ENCODE results near the gene RIMBP2. TPM values are rescaled to one million over a fixed set of nuclear protein-coding genes. Genes with fewer than 3 reads are reported as not detected.

RIMBP2 gene
- total RNA-seq, 1 donor from 2014 or later, result 0.09 TPM

DNA sequence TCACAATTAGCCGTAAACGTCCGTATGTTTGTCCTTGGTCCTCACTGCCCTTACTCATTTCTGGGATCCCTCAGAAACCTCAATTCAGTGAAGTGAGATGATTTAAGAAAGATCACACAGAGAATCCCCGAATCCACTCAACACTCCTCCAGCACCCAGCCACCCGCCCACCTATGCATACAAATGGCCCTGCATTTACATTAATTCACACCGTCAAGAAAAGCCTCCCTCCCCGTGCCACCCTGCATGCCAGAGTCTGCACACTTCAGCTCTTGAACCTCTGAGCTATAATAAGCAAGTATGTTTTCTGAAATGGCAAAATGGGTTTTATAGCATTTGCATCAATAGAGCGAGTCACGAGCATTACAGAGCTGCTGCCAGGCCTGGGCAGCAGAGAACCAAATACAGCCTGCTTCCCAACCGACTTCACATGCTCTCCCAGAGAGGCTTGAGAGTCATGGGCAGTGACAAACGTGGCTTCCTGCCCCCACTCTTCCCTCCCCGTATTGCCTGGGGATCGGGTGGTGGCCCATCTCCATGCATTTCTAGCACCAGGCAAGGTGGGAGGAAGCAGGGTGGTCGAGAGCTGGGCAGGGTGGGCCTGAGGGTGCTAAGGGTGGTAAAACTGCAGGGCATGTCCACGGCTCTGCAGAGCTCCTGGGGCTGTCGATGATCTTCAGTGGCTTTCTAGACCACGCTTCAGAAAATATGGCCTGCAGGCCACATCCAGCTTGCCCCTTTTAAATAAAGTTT, 177.6 kb downstream of the RIMBP2 start:
- DNase-seq (no peak), ATAC-seq (no peak)
- H3K4me1 ChIP-seq, result no peaks in the 10 kb centered on the region
- no peaks in the 10 kb centered on the region for H3K27me3 ChIP-seq
- no peaks in the 10 kb centered on the region for H3K36me3 ChIP-seq
- H3K4me3 ChIP-seq, result no peak overlapping the region
- no peak overlapping the region for H3K27ac ChIP-seq
- no peaks in the 10 kb centered on the region for H3K9me3 ChIP-seq
- TF ChIP-seq, protein P1, sequence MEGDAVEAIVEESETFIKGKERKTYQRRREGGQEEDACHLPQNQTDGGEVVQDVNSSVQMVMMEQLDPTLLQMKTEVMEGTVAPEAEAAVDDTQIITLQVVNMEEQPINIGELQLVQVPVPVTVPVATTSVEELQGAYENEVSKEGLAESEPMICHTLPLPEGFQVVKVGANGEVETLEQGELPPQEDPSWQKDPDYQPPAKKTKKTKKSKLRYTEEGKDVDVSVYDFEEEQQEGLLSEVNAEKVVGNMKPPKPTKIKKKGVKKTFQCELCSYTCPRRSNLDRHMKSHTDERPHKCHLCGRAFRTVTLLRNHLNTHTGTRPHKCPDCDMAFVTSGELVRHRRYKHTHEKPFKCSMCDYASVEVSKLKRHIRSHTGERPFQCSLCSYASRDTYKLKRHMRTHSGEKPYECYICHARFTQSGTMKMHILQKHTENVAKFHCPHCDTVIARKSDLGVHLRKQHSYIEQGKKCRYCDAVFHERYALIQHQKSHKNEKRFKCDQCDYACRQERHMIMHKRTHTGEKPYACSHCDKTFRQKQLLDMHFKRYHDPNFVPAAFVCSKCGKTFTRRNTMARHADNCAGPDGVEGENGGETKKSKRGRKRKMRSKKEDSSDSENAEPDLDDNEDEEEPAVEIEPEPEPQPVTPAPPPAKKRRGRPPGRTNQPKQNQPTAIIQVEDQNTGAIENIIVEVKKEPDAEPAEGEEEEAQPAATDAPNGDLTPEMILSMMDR (IDR thresholded peaks at IDR 0.05), result no peak
- intact Hi-C loops (cut with DNase I), result no loop called here

- H3K4me3 ChIP-seq, result no peak overlapping the region
- H3K4me1 ChIP-seq, result no peaks in the 10 kb centered on the region
- H3K27ac ChIP-seq, result no peak overlapping the region
- H3K9me3 ChIP-seq, result no peaks in the 10 kb centered on the region
- TF ChIP-seq, protein P1 (IDR thresholded peaks at IDR 0.05), result no peak
- DNase-seq (no peak), ATAC-seq (no peak)
- H3K27me3 ChIP-seq, result no peaks in the 10 kb centered on the region
- intact Hi-C loops (cut with DNase I), result no loop called here
- no peaks in the 10 kb centered on the region for H3K36me3 ChIP-seq
Measured at GRCh38 chr12:130537655-130538054, 178.4 kb downstream of the RIMBP2 start.

DNA sequence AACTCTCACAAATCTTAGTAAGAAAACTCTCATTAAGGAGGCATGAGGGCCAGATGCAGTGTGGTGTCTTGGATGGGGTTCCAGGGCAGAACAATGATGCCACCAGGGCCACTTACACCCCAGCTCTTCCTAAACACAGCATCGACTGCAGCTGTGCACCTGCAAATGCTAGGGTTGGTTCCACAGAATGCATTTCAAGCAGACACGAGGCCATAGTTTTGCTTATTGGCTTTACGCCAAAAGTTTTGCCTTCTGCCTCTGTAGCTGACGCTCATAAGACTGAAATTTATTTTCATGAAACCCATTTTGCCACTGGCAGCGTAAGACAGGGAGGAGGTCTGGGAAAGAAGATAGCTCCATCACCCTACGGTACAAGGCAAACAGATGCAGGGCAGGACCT, 179.0 kb downstream of the RIMBP2 start:
- Histone ChIP-seq H3K4me1 (no peaks in the 10 kb centered on the region), H3K9me3 (no peaks in the 10 kb centered on the region), H3K4me3 (no peak overlapping the region), H3K36me3 (no peaks in the 10 kb centered on the region), H3K27me3 (no peaks in the 10 kb centered on the region), H3K27ac (no peak overlapping the region)
- TF ChIP-seq, protein P1 (IDR thresholded peaks at IDR 0.05), result no peak
- intact Hi-C loops (cut with DNase I), result no loop called here
- DNase-seq, result no peak
- no peak for ATAC-seq

DNA sequence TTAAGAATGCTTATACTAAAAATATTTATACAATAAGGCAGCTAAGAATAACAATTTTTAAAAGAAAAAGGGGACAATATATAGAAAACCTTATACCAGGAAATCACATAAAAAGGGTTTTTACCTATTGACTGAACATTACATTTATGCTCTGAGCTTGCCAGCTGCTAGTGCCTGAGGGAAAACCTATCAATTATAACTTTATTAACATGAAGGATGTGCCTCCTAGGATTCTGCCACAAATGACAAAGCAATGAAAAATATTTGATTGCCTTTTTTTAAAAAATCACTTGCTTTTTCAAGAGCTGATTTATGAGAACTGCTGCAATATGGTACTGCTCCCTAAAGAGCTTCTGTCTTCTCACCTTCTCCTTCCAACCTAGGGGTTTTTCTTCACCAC, 185.7 kb downstream of the RIMBP2 start:
- Histone ChIP-seq H3K9me3 (no peaks in the 10 kb centered on the region), H3K4me1 (no peaks in the 10 kb centered on the region), H3K36me3 (no peaks in the 10 kb centered on the region), H3K27ac (no peak overlapping the region), H3K27me3 (no peaks in the 10 kb centered on the region), H3K4me3 (no peak overlapping the region)
- ATAC-seq (no peak), DNase-seq (no peak)
- TF ChIP-seq, protein P1 (IDR thresholded peaks at IDR 0.05), result no peak
- intact Hi-C loops (cut with DNase I), result no loop called here

- ATAC-seq, result no peak
- intact Hi-C loops (cut with DNase I), result no loop called here
Measured at GRCh38 chr12:130529781-130530180, 186.3 kb downstream of the RIMBP2 start.

More at GRCh38 chr12:130529781-130530180, 186.3 kb downstream of the RIMBP2 start:
- H3K9me3 ChIP-seq, result no peaks in the 10 kb centered on the region
- TF ChIP-seq, protein P1 (IDR thresholded peaks at IDR 0.05), result no peak
- H3K4me1 ChIP-seq, result no peaks in the 10 kb centered on the region
- no peaks in the 10 kb centered on the region for H3K36me3 ChIP-seq
- H3K27me3 ChIP-seq, result no peaks in the 10 kb centered on the region
- no peak overlapping the region for H3K27ac ChIP-seq
- no peak for DNase-seq
- H3K4me3 ChIP-seq, result no peak overlapping the region
